Measurements from ENCODE around the gene FYB1. TPM values are rescaled to one million over a fixed set of nuclear protein-coding genes. Genes with fewer than 3 reads are reported as not detected.

Gene FYB1
- total RNA-seq, 1 experiment from 2014 or later, result 0.52 TPM

DNA sequence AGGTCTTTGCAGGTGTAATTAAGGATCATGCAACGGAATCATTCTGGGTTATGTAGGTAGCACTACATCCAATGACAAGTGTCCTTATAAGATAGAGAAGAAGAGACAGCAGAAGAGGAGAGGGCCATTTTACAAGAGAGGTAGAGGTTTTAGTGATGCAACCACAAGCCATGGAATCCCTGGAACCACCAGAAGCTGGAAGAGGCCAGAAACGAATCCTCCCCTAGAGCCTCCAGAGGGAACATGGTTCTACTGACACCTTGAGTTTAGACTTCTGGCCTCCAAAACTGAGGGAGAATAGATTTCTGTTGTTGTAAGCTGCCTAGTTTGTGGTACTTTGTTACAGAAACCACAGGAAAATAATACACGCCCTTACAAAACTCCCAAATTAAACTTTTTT is 3.5 kb downstream of the FYB1 start:
- Mint-ChIP-seq H3K27ac (no peak overlapping the region), H3K4me3 (no peak overlapping the region), H3K9me3 (no peaks in the 10 kb centered on the region), H3K27me3 (ENCODE audit: low read depth) (no peaks in the 10 kb centered on the region), H3K4me1 (0 out of 2 replicates have a peak, but pooled peaks cover 9% of the 10 kb centered on the region), H3K36me3 (no peaks in the 10 kb centered on the region)
- ATAC-seq (no peak), DNase-seq (ENCODE audit: low spot score) (no peak)
- POLR2A ChIA-PET, result no interaction called here
- TF ChIP-seq, protein P1, sequence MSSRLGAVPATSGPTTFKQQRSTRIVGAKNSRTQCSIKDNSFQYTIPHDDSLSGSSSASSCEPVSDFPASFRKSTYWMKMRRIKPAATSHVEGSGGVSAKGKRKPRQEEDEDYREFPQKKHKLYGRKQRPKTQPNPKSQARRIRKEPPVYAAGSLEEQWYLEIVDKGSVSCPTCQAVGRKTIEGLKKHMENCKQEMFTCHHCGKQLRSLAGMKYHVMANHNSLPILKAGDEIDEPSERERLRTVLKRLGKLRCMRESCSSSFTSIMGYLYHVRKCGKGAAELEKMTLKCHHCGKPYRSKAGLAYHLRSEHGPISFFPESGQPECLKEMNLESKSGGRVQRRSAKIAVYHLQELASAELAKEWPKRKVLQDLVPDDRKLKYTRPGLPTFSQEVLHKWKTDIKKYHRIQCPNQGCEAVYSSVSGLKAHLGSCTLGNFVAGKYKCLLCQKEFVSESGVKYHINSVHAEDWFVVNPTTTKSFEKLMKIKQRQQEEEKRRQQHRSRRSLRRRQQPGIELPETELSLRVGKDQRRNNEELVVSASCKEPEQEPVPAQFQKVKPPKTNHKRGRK (CRISPR knock-in tag; IDR thresholded peaks at IDR 0.05; ENCODE audit: borderline replicate concordance), result no peak
- TF ChIP-seq NFE2L1 (CRISPR knock-in tag; IDR thresholded peaks at IDR 0.05) (no peak), TEAD1 (CRISPR knock-in tag; IDR thresholded peaks at IDR 0.05) (no peak), ZNF423 (CRISPR knock-in tag; IDR thresholded peaks at IDR 0.05) (no peak), ZNF671 (CRISPR knock-in tag; IDR thresholded peaks at IDR 0.05) (no peak), NFATC4 (CRISPR knock-in tag; IDR thresholded peaks at IDR 0.05) (no peak), NFYB (CRISPR knock-in tag; conservative IDR thresholded peaks at IDR 0.05; ENCODE audit: low read depth) (no peak), SP1 (CRISPR knock-in tag; conservative IDR thresholded peaks at IDR 0.05) (no peak)
- TF ChIP-seq, protein P2, sequence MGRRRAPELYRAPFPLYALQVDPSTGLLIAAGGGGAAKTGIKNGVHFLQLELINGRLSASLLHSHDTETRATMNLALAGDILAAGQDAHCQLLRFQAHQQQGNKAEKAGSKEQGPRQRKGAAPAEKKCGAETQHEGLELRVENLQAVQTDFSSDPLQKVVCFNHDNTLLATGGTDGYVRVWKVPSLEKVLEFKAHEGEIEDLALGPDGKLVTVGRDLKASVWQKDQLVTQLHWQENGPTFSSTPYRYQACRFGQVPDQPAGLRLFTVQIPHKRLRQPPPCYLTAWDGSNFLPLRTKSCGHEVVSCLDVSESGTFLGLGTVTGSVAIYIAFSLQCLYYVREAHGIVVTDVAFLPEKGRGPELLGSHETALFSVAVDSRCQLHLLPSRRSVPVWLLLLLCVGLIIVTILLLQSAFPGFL (CRISPR knock-in tag; IDR thresholded peaks at IDR 0.05; ENCODE audit: borderline replicate concordance), result no peak
- TF ChIP-seq, protein P3, sequence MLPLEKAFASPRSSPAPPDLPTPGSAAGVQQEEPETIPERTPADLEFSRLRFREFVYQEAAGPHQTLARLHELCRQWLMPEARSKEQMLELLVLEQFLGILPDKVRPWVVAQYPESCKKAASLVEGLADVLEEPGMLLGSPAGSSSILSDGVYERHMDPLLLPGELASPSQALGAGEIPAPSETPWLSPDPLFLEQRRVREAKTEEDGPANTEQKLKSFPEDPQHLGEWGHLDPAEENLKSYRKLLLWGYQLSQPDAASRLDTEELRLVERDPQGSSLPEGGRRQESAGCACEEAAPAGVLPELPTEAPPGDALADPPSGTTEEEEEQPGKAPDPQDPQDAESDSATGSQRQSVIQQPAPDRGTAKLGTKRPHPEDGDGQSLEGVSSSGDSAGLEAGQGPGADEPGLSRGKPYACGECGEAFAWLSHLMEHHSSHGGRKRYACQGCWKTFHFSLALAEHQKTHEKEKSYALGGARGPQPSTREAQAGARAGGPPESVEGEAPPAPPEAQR (CRISPR knock-in tag; IDR thresholded peaks at IDR 0.05), result no peak
- TF ChIP-seq, protein P4, sequence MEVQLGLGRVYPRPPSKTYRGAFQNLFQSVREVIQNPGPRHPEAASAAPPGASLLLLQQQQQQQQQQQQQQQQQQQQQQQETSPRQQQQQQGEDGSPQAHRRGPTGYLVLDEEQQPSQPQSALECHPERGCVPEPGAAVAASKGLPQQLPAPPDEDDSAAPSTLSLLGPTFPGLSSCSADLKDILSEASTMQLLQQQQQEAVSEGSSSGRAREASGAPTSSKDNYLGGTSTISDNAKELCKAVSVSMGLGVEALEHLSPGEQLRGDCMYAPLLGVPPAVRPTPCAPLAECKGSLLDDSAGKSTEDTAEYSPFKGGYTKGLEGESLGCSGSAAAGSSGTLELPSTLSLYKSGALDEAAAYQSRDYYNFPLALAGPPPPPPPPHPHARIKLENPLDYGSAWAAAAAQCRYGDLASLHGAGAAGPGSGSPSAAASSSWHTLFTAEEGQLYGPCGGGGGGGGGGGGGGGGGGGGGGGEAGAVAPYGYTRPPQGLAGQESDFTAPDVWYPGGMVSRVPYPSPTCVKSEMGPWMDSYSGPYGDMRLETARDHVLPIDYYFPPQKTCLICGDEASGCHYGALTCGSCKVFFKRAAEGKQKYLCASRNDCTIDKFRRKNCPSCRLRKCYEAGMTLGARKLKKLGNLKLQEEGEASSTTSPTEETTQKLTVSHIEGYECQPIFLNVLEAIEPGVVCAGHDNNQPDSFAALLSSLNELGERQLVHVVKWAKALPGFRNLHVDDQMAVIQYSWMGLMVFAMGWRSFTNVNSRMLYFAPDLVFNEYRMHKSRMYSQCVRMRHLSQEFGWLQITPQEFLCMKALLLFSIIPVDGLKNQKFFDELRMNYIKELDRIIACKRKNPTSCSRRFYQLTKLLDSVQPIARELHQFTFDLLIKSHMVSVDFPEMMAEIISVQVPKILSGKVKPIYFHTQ (CRISPR knock-in tag; IDR thresholded peaks at IDR 0.05), result no peak
- TF ChIP-seq, protein P5, sequence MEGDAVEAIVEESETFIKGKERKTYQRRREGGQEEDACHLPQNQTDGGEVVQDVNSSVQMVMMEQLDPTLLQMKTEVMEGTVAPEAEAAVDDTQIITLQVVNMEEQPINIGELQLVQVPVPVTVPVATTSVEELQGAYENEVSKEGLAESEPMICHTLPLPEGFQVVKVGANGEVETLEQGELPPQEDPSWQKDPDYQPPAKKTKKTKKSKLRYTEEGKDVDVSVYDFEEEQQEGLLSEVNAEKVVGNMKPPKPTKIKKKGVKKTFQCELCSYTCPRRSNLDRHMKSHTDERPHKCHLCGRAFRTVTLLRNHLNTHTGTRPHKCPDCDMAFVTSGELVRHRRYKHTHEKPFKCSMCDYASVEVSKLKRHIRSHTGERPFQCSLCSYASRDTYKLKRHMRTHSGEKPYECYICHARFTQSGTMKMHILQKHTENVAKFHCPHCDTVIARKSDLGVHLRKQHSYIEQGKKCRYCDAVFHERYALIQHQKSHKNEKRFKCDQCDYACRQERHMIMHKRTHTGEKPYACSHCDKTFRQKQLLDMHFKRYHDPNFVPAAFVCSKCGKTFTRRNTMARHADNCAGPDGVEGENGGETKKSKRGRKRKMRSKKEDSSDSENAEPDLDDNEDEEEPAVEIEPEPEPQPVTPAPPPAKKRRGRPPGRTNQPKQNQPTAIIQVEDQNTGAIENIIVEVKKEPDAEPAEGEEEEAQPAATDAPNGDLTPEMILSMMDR (IDR thresholded peaks at IDR 0.05), result no peak
- TF ChIP-seq, protein P6, sequence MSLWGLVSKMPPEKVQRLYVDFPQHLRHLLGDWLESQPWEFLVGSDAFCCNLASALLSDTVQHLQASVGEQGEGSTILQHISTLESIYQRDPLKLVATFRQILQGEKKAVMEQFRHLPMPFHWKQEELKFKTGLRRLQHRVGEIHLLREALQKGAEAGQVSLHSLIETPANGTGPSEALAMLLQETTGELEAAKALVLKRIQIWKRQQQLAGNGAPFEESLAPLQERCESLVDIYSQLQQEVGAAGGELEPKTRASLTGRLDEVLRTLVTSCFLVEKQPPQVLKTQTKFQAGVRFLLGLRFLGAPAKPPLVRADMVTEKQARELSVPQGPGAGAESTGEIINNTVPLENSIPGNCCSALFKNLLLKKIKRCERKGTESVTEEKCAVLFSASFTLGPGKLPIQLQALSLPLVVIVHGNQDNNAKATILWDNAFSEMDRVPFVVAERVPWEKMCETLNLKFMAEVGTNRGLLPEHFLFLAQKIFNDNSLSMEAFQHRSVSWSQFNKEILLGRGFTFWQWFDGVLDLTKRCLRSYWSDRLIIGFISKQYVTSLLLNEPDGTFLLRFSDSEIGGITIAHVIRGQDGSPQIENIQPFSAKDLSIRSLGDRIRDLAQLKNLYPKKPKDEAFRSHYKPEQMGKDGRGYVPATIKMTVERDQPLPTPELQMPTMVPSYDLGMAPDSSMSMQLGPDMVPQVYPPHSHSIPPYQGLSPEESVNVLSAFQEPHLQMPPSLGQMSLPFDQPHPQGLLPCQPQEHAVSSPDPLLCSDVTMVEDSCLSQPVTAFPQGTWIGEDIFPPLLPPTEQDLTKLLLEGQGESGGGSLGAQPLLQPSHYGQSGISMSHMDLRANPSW (CRISPR knock-in tag; conservative IDR thresholded peaks at IDR 0.05; ENCODE audit: low read depth), result no peak
- TF ChIP-seq, protein P7, sequence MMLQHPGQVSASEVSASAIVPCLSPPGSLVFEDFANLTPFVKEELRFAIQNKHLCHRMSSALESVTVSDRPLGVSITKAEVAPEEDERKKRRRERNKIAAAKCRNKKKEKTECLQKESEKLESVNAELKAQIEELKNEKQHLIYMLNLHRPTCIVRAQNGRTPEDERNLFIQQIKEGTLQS (CRISPR knock-in tag; conservative IDR thresholded peaks at IDR 0.05), result no peak
- TF ChIP-seq, protein P8, sequence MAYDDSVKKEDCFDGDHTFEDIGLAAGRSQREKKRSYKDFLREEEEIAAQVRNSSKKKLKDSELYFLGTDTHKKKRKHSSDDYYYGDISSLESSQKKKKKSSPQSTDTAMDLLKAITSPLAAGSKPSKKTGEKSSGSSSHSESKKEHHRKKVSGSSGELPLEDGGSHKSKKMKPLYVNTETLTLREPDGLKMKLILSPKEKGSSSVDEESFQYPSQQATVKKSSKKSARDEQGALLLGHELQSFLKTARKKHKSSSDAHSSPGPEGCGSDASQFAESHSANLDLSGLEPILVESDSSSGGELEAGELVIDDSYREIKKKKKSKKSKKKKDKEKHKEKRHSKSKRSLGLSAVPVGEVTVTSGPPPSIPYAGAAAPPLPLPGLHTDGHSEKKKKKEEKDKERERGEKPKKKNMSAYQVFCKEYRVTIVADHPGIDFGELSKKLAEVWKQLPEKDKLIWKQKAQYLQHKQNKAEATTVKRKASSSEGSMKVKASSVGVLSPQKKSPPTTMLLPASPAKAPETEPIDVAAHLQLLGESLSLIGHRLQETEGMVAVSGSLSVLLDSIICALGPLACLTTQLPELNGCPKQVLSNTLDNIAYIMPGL (CRISPR knock-in tag; IDR thresholded peaks at IDR 0.05), result no peak
- TF ChIP-seq, protein P9, sequence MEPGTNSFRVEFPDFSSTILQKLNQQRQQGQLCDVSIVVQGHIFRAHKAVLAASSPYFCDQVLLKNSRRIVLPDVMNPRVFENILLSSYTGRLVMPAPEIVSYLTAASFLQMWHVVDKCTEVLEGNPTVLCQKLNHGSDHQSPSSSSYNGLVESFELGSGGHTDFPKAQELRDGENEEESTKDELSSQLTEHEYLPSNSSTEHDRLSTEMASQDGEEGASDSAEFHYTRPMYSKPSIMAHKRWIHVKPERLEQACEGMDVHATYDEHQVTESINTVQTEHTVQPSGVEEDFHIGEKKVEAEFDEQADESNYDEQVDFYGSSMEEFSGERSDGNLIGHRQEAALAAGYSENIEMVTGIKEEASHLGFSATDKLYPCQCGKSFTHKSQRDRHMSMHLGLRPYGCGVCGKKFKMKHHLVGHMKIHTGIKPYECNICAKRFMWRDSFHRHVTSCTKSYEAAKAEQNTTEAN (CRISPR knock-in tag; IDR thresholded peaks at IDR 0.05), result no peak
- CTCF ChIA-PET, result interaction anchor here (2.3 kb wide), 2 partner anchors 11 to 58 kb away, joined by 7 to 9 read pairs; no protein-coding TSS in a partner anchor

All from WTC11 (cell line).